ENCODE results near the gene CLPTM1. TPM values are rescaled to one million over a fixed set of nuclear protein-coding genes. Genes with fewer than 3 reads are reported as not detected.

CLPTM1 gene
- total and polyA plus RNA-seq, 2 donors (not counting 3 experiments of a cell fraction or from before 2014, with no cell fraction given), result 108 to 176 TPM

GRCh38 chr19:44947041-44947581 lies 8.1 kb upstream of the CLPTM1 start:
- no peak for FAIRE-seq
- Histone ChIP-seq H3K9ac (replicated peaks; ENCODE audit: extremely low read depth, insufficient read depth, low read length) (no peak overlapping the region), H3K27ac (ENCODE audit: insufficient read depth, low read depth, low read length) (no peak overlapping the region), H2AFZ (ENCODE audit: low read depth, low read length) (no peak overlapping the region), H3K79me2 (ENCODE audit: control insufficient read depth, insufficient read depth, low read length) (no peaks in the 10 kb centered on the region), H3K4me1 (ENCODE audit: control insufficient read depth, extremely low read depth, insufficient read depth, low read length) (no peaks in the 10 kb centered on the region), H3K9me3 (replicated peaks; ENCODE audit: control insufficient read depth, insufficient read depth, low read length) (no peaks in the 10 kb centered on the region), H4K20me1 (replicated peaks; ENCODE audit: control insufficient read depth, extremely low read depth, insufficient read depth, low read length) (no peaks in the 10 kb centered on the region), H3K36me3 (ENCODE audit: control insufficient read depth in 2 of 2, extremely low read depth in 1 of 2, insufficient read depth in 2 of 2, low read length in 2 of 2) (no peaks in the 10 kb centered on the region), H3K4me3 (replicated peaks in 1 of 3; ENCODE audit: insufficient read depth in 1 of 3, low read depth in 1 of 3, low read length in 3 of 3) (no peak overlapping the region), H3K27me3 (ENCODE audit: control insufficient read depth in 2 of 2, insufficient read depth in 2 of 2, low read length in 2 of 2) (no peaks in the 10 kb centered on the region), H3K9me1 (replicated peaks; ENCODE audit: control insufficient read depth, extremely low read depth, insufficient read depth, low read length) (no peaks in the 10 kb centered on the region), H3K4me2 (ENCODE audit: insufficient read depth, low read length) (no peak overlapping the region)
- no peak for DNase-seq (ENCODE audit: low read depth, low spot score)
- POLR2A ChIA-PET, result no interaction called here
- BruUV-seq (replicated peaks), result no TSS peak
- dilution Hi-C loops (cut with MboI; ENCODE audit: extremely low pct_ligation_motif_present, low sequenced_read_pairs) (no loop called here), intact Hi-C loops (cut with micrococcal nuclease) (no loop called here)
- CTCF ChIA-PET, result interaction anchor here (1.1 kb wide), 1 partner anchor 9 kb away, joined by 4 read pairs; no protein-coding TSS in a partner anchor
- TF ChIP-seq POLR2A (IDR thresholded peaks at IDR 0.05; ENCODE audit: low read depth, low read length) (no peak), POLR2AphosphoS5 (IDR thresholded peaks at IDR 0.05; ENCODE audit: insufficient read depth, low read depth, low read length) (no peak)

GRCh38 chr19:44948237-44948636 lies 6.9 kb upstream of the CLPTM1 start:
- Histone ChIP-seq H3K9me1 (replicated peaks; ENCODE audit: control insufficient read depth, extremely low read depth, insufficient read depth, low read length) (no peaks in the 10 kb centered on the region), H2AFZ (ENCODE audit: low read depth, low read length) (no peak overlapping the region), H3K4me1 (ENCODE audit: control insufficient read depth, extremely low read depth, insufficient read depth, low read length) (no peaks in the 10 kb centered on the region), H3K4me2 (ENCODE audit: insufficient read depth, low read length) (no peak overlapping the region), H3K27me3 (ENCODE audit: control insufficient read depth in 2 of 2, insufficient read depth in 2 of 2, low read length in 2 of 2) (no peaks in the 10 kb centered on the region), H3K9me3 (replicated peaks; ENCODE audit: control insufficient read depth, insufficient read depth, low read length) (no peaks in the 10 kb centered on the region), H3K9ac (replicated peaks; ENCODE audit: extremely low read depth, insufficient read depth, low read length) (no peak overlapping the region), H3K27ac (ENCODE audit: insufficient read depth, low read depth, low read length) (no peak overlapping the region), H3K36me3 (ENCODE audit: control insufficient read depth in 2 of 2, extremely low read depth in 1 of 2, insufficient read depth in 2 of 2, low read length in 2 of 2) (no peaks in the 10 kb centered on the region), H4K20me1 (replicated peaks; ENCODE audit: control insufficient read depth, extremely low read depth, insufficient read depth, low read length) (no peaks in the 10 kb centered on the region), H3K79me2 (ENCODE audit: control insufficient read depth, insufficient read depth, low read length) (no peaks in the 10 kb centered on the region), H3K4me3 (replicated peaks in 1 of 3; ENCODE audit: insufficient read depth in 1 of 3, low read depth in 1 of 3, low read length in 3 of 3) (no peak overlapping the region)
- DNase-seq (ENCODE audit: low read depth, low spot score) (no peak), FAIRE-seq (no peak)
- ChIA-PET CTCF (interaction anchor here (1.1 kb wide), 1 partner anchor 10 kb away, joined by 4 read pairs; no protein-coding TSS in a partner anchor), POLR2A (no interaction called here)
- intact Hi-C loops (cut with micrococcal nuclease), result no loop called here
- TF ChIP-seq MYC (IDR thresholded peaks at IDR 0.05; ENCODE audit: low read depth, low read length) (no peak), CTCF (IDR thresholded peaks at IDR 0.05; ENCODE audit: extremely low read depth in 1 of 2, insufficient read depth in 1 of 2, low read depth in 1 of 2, low read length in 2 of 2) (no peak), FOS (IDR thresholded peaks at IDR 0.05; ENCODE audit: borderline replicate concordance, insufficient read depth, low read length) (no peak), GATA2 (IDR thresholded peaks at IDR 0.05; ENCODE audit: insufficient read depth, insufficient read length, low read depth, low read length) (no peak), JUN (IDR thresholded peaks at IDR 0.05; ENCODE audit: borderline replicate concordance, insufficient read depth, insufficient read length, low read depth) (no peak), MAX (IDR thresholded peaks at IDR 0.05; ENCODE audit: insufficient read depth, insufficient read length) (no peak), POLR2A (IDR thresholded peaks at IDR 0.05; ENCODE audit: low read depth, low read length) (no peak), POLR2AphosphoS5 (IDR thresholded peaks at IDR 0.05; ENCODE audit: insufficient read depth, low read depth, low read length) (no peak), EZH2 (IDR thresholded peaks at IDR 0.05; ENCODE audit: borderline replicate concordance, low read depth, low read length, severe bottlenecking) (no peak)
- dilution Hi-C loops (cut with MboI; ENCODE audit: extremely low pct_ligation_motif_present, low sequenced_read_pairs), result no loop called here
- BruUV-seq (replicated peaks), result no TSS peak

Measured in endothelial cell of umbilical vein (primary cell).